AG04450 (cell line): ENCODE data around the gene MB. TPM values are rescaled to one million over a fixed set of nuclear protein-coding genes. Genes with fewer than 3 reads are reported as not detected.
A peak's percentile ranks its signal among the peaks of the same experiment; 100 is the strongest.

Experiments
- CTCF ChIA-PET: fragments of 300-600, 350-600 bp; formaldehyde crosslinking; extraction: SDS; loops from one replicate; lab custom pipeline; 2022; ENCODE audit warnings: antibody characterized with exemption, inconsistent platforms; lab: Charles Lee
- POLR2A ChIA-PET: fragments of 350-600 bp; formaldehyde crosslinking; extraction: SDS; loops from one replicate; lab custom pipeline; 2021; ENCODE audit warnings: antibody characterized with exemption, inconsistent platforms; lab: Yijun Ruan, JAX
- DNase-seq: peaks from one replicate; pipeline ENCODE4 v3.0.0-alpha.2; 2011; ENCODE audit warnings: low read depth, low spot score
- H3K27ac ChIP-seq: one replicate; pipeline ENCODE4 v1.5.1; 2012; ENCODE audit warnings: low read depth, low read length, control low read depth
- H3K27me3 ChIP-seq: one replicate; pipeline ENCODE4 v1.6.0; 2012; ENCODE audit warnings: low read length; ENCODE audit not compliant: control insufficient read depth, insufficient read depth
- H3K4me3 ChIP-seq: 2 replicates; pipeline ENCODE4 v1.5.1; 2011; ENCODE audit warnings: mild to moderate bottlenecking, low read depth, low read length, control low read depth
- H3K9me3 ChIP-seq: 2 replicates; pipeline ENCODE4 v1.5.1; 2012; ENCODE audit warnings: low read length; ENCODE audit not compliant: control insufficient read depth, insufficient read depth
- CTCF ChIP-seq: IDR thresholded peaks from 2 replicates; pipeline ENCODE4 v1.5.1; 2011; ENCODE audit warnings: low read depth, low read length, control low read depth, inconsistent platforms
- polyA plus RNA-seq: library from polyadenylated mRNA; depleted of rRNA; stranded (reverse); fragments of >200 nt; gene quantifications from 2 replicates; pipeline ENCODE4 v1.2.3, GENCODE V29; 2011

The MB gene
- polyA plus RNA-seq, 1 experiment: not detected

- POLR2A ChIA-PET: no interaction called here
- CTCF ChIA-PET: interaction anchor here (0.5 kb wide), 1 partner anchor 104 kb away, joined by 6 read pairs; no protein-coding TSS in a partner anchor
- Histone ChIP-seq H3K9me3 (no peaks in the 10 kb centered on the region), H3K4me3 (no peak overlapping the region), H3K27ac (no peak overlapping the region), H3K27me3 (peaks cover 26% of the 10 kb centered on the region)
- DNase-seq: no peak
- no peak for TF ChIP-seq CTCF
These were observed 11.2 kb downstream of the MB start for GRCh38 chr22:35605851-35606481.

GRCh38 chr22:35605369-35605680 is 11.8 kb downstream of the MB start:
- no peak overlapping the region for H3K27ac ChIP-seq
- POLR2A ChIA-PET: no interaction called here
- H3K9me3 ChIP-seq: no peaks in the 10 kb centered on the region
- CTCF ChIA-PET: interaction anchor here (0.5 kb wide), 1 partner anchor 104 kb away, joined by 6 read pairs; no protein-coding TSS in a partner anchor
- TF ChIP-seq CTCF: no peak
- peaks cover 21% of the 10 kb centered on the region for H3K27me3 ChIP-seq
- no peak overlapping the region for H3K4me3 ChIP-seq
- no peak for DNase-seq

GRCh38 chr22:35604621-35605368 is 12.3 kb downstream of the MB start:
- TF ChIP-seq CTCF: no peak
- Histone ChIP-seq H3K27ac (no peak overlapping the region), H3K27me3 (peaks cover 18% of the 10 kb centered on the region), H3K4me3 (no peak overlapping the region), H3K9me3 (no peaks in the 10 kb centered on the region)
- no peak for DNase-seq
- ChIA-PET POLR2A (no interaction called here), CTCF (no interaction called here)

- Histone ChIP-seq H3K27ac (no peak overlapping the region), H3K4me3 (no peak overlapping the region), H3K27me3 (peaks cover 5% of the 10 kb centered on the region), H3K9me3 (no peaks in the 10 kb centered on the region)
- no peak for TF ChIP-seq CTCF
- DNase-seq: peak; percentile 20
- CTCF ChIA-PET: no interaction called here
- POLR2A ChIA-PET: no interaction called here
These were observed 15.2 kb downstream of the MB start for GRCh38 chr22:35601743-35602615.
